ENCODE measurements around the gene CCDC97.

The CCDC97 gene

DNA sequence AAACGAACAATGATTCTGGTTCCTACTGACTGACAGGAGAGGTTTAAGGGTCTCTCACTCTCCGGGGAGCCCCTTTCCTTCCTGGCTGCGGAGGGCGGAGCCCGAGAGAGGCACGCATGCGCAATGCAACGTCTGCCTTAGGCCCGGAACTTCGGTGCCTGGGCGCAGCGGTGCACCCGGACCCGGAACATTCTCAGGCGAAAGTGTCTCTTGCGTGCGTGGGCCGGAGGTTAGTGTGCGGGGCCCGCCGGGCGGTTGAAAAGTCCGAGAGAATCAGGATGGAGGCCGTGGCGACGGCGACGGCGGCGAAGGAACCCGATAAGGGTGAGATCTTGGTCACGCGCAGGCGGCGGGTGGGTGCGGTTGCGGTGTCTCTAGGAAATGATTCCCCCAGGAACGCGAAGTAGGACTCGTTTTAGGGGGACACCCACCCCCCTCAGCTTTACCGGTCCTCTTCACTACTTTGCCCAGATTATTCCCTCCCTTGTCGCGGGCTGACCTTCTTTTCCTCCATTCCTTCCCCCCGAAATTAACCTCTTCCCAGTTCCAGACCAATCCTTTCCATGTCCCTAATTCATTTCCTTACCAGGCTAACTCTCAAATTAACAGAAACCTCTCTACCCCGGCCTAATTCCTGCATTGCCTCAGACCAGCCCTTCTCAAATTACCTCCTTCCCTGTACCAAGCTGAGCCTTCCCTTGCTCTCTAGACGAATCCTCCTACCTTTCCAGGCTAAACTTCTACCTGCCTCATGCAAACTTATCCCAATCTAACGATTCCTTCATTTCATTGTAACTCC lies at the start of gene CCDC97:
TSS of gene CCDC97 (plus strand) at position 140 of the 799 bp plus-strand sequence. CDS start at position 279, 139 bp downstream.
- no peaks in the 10 kb centered on the region for H3K9me3 ChIP-seq (ENCODE audit: control insufficient read depth, insufficient read depth, low read depth, low read length)
- peaks cover 49% of the 10 kb centered on the region for H3K36me3 ChIP-seq (ENCODE audit: control insufficient read depth, insufficient read depth, low read length)
- no peaks in the 10 kb centered on the region for H3K27me3 ChIP-seq (ENCODE audit: control insufficient read depth, insufficient read depth, low read length)
- peak within 1 kb of the TSS; percentile 90 for H3K4me3 ChIP-seq (ENCODE audit: low read depth, low read length)
- H3K27ac ChIP-seq (ENCODE audit: low read depth, low read length): peak within 1 kb of the TSS; percentile 90
- peaks cover 16% of the 10 kb centered on the region for H3K4me1 ChIP-seq (ENCODE audit: control insufficient read depth, insufficient read depth, low read length)
- H3K9ac ChIP-seq (ENCODE audit: low read length): peak within 1 kb of the TSS; percentile 96

DNA sequence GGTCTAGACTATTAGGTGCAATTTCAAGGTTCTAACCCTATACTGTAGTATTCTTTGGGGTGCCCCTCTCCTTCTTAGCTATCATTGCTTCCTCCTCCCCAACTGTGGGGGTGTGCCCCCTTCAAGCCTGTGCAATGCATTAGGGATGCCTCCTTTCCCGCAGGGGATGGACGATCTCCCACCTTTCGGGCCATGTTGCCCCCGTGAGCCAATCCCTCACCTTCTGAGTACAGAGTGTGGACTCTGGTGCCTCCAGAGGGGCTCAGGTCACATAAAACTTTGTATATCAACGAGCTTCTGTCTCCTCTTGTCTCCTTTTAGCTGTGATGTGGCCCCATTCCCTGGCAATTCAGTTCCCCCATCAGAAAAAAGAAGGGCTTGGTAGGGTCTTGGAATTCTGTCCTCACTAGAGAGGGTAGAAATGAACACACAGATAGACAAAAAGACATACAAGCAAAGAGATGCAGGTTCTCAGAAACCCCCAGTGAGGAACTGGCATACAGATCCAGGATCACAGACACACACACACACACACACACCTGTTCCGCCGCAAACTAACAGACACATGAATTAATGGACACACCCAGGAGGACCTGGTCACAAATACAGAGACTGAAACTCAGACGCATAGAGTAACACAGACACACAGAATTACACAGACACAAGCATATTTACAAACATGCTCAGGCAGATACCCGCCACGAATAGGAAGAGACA lies 48.3 kb upstream of the CCDC97 start:
- peaks cover 31% of the 10 kb centered on the region for H3K36me3 ChIP-seq (ENCODE audit: control insufficient read depth, insufficient read depth, low read length)
- peak overlapping the region; percentile 83 for H3K4me3 ChIP-seq (ENCODE audit: low read depth, low read length)
- no peak overlapping the region for H3K27ac ChIP-seq (ENCODE audit: low read depth, low read length)
- H3K9me3 ChIP-seq (ENCODE audit: control insufficient read depth, insufficient read depth, low read depth, low read length): no peaks in the 10 kb centered on the region
- peak overlapping the region; percentile 44 for H3K9ac ChIP-seq (ENCODE audit: low read length)
- peaks cover 9% of the 10 kb centered on the region for H3K4me1 ChIP-seq (ENCODE audit: control insufficient read depth, insufficient read depth, low read length)
- H3K27me3 ChIP-seq (ENCODE audit: control insufficient read depth, insufficient read depth, low read length): no peaks in the 10 kb centered on the region

DNA sequence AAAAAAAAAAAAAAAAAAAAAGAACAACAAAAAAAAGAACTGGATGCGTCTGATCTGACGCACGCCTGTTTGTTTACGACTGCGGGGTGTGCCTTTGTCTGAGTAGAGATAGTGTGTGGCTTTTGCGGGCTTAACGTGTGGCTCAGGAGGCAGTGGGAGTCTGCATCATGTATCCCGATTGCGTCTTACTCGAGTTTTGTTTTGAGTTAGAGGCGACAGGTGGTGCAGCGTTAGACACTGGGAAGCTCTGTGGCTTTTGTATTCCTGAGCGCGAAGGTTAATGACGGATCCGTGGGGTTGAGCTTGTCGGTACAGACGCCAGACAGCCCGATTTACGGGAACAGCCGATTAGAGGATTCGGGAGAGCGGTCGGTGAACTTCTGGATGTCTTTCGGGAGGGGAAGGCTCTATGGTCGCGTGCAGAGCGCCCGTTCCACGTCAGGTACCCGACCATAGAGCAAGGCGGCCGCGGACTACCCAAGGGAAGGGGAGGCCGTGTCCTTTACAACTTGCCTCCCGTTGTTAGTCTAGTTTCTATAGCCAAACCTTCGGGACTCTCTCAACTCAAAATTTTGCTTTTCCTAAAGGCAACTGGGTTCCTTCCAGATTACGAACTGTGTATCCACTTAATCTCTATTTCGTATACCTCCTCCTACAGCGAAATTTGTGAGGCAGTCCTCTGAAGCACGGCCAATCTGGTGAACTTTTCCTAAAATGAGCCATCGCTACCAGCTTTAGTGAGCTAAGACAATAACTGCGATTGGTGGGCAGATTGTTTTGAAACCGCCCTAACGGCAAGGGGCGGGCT lies 46.7 kb upstream of the CCDC97 start:
- Histone ChIP-seq H3K36me3 (ENCODE audit: control insufficient read depth, insufficient read depth, low read length) (peaks cover 33% of the 10 kb centered on the region), H3K4me3 (ENCODE audit: low read depth, low read length) (peak overlapping the region; percentile 83)

GRCh38 chr19:41263850-41264580 lies 46.0 kb upstream of the CCDC97 start, which contains the start of gene HNRNPUL1:
HNRNPUL1 (plus strand) TSS chr19:41264372; CDS start chr19:41264504, 132 bp downstream.
- Histone ChIP-seq H3K27me3 (ENCODE audit: control insufficient read depth, insufficient read depth, low read length) (no peaks in the 10 kb centered on the region), H3K4me3 (ENCODE audit: low read depth, low read length) (peak within 1 kb of the TSS; percentile 92), H3K9ac (ENCODE audit: low read length) (peak within 1 kb of the TSS; percentile 100), H3K36me3 (ENCODE audit: control insufficient read depth, insufficient read depth, low read length) (peaks cover 33% of the 10 kb centered on the region), H3K9me3 (ENCODE audit: control insufficient read depth, insufficient read depth, low read depth, low read length) (no peaks in the 10 kb centered on the region), H3K27ac (ENCODE audit: low read depth, low read length) (peak within 1 kb of the TSS; percentile 99), H3K4me1 (ENCODE audit: control insufficient read depth, insufficient read depth, low read length) (peaks cover 15% of the 10 kb centered on the region)

More for the DNA sequence above, 46.7 kb upstream of the CCDC97 start:
- peaks cover 15% of the 10 kb centered on the region for H3K4me1 ChIP-seq (ENCODE audit: control insufficient read depth, insufficient read depth, low read length)
- peak overlapping the region; percentile 94 for H3K9ac ChIP-seq (ENCODE audit: low read length)
- H3K27ac ChIP-seq (ENCODE audit: low read depth, low read length): peak overlapping the region; percentile 44
- H3K9me3 ChIP-seq (ENCODE audit: control insufficient read depth, insufficient read depth, low read depth, low read length): no peaks in the 10 kb centered on the region
- no peaks in the 10 kb centered on the region for H3K27me3 ChIP-seq (ENCODE audit: control insufficient read depth, insufficient read depth, low read length)

DNA sequence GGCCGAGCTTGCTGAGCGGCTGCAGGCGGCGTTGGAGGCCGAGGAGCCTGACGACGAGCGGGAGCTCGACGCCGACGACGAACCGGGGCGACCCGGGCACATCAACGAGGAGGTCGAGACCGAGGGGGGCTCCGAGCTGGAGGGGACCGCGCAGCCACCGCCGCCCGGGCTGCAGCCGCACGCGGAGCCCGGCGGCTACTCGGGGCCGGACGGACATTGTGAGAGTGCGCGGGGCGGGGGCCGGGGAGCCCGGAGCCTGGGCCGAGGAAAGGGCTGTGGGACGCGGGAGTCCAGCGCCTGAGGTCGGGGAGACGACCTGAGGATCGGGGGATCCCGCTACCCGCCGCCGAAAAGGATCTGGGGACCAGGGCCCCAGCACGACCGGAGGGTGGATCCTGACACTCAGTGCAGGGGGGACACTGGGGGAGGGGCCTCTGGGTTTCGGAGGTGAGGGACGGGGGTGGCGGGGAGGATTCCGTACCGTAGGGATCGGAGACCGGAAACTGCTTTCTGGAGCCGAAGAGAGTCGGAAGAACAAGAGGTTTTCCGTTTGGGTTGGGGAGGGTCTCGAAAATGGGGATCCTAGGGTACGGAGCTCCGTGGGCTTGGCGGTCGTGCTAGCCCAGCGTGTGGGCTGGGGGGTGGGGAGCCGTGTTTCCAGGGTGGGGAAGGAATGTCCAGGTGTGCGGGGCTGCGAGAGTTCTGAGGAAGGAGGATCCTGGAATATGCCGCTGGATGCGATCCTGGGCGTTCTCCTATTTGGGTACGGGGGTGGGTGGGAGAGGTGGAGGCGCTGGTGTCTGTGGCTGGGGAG lies 45.2 kb upstream of the CCDC97 start:
- no peaks in the 10 kb centered on the region for H3K9me3 ChIP-seq (ENCODE audit: control insufficient read depth, insufficient read depth, low read depth, low read length)
- peak overlapping the region; percentile 99 for H3K27ac ChIP-seq (ENCODE audit: low read depth, low read length)
- no peaks in the 10 kb centered on the region for H3K27me3 ChIP-seq (ENCODE audit: control insufficient read depth, insufficient read depth, low read length)
- H3K4me3 ChIP-seq (ENCODE audit: low read depth, low read length): peak overlapping the region; percentile 92
- peaks cover 33% of the 10 kb centered on the region for H3K36me3 ChIP-seq (ENCODE audit: control insufficient read depth, insufficient read depth, low read length)
- H3K4me1 ChIP-seq (ENCODE audit: control insufficient read depth, insufficient read depth, low read length): peaks cover 15% of the 10 kb centered on the region
- H3K9ac ChIP-seq (ENCODE audit: low read length): peak overlapping the region; percentile 100

GRCh38 chr19:41265395-41266153 lies 44.4 kb upstream of the CCDC97 start:
- Histone ChIP-seq H3K27me3 (ENCODE audit: control insufficient read depth, insufficient read depth, low read length) (no peaks in the 10 kb centered on the region), H3K9me3 (ENCODE audit: control insufficient read depth, insufficient read depth, low read depth, low read length) (no peaks in the 10 kb centered on the region), H3K4me1 (ENCODE audit: control insufficient read depth, insufficient read depth, low read length) (peaks cover 15% of the 10 kb centered on the region), H3K4me3 (ENCODE audit: low read depth, low read length) (peak overlapping the region; percentile 92), H3K36me3 (ENCODE audit: control insufficient read depth, insufficient read depth, low read length) (peaks cover 39% of the 10 kb centered on the region), H3K27ac (ENCODE audit: low read depth, low read length) (peak overlapping the region; percentile 99), H3K9ac (ENCODE audit: low read length) (peak overlapping the region; percentile 100)

DNA sequence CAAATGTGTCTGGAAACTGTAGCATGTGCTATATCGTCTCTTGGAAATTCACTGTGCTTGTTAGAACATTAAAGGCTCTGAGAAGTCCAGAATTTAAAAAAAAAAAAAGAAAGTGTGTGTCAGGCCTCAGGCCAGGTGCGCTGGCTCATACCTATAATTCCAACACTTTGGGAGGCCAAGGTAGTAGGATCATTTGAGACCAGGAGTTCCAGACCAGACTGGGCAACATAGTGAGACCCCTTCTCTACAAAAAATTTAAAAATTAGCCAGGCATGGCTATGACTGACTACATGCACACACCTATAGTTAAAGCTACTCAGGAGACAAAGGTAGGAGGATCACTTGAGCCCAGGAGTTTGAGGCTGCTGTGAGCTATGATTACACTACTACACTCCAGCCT lies 40.9 kb upstream of the CCDC97 start:
- peaks cover 73% of the 10 kb centered on the region for H3K36me3 ChIP-seq (ENCODE audit: control insufficient read depth, insufficient read depth, low read length)
- peaks cover 9% of the 10 kb centered on the region for H3K4me1 ChIP-seq (ENCODE audit: control insufficient read depth, insufficient read depth, low read length)
- H3K27ac ChIP-seq (ENCODE audit: low read depth, low read length): no peak overlapping the region
- H3K9me3 ChIP-seq (ENCODE audit: control insufficient read depth, insufficient read depth, low read depth, low read length): no peaks in the 10 kb centered on the region
- H3K4me3 ChIP-seq (ENCODE audit: low read depth, low read length): no peak overlapping the region
- H3K27me3 ChIP-seq (ENCODE audit: control insufficient read depth, insufficient read depth, low read length): no peaks in the 10 kb centered on the region
- no peak overlapping the region for H3K9ac ChIP-seq (ENCODE audit: low read length)

DNA sequence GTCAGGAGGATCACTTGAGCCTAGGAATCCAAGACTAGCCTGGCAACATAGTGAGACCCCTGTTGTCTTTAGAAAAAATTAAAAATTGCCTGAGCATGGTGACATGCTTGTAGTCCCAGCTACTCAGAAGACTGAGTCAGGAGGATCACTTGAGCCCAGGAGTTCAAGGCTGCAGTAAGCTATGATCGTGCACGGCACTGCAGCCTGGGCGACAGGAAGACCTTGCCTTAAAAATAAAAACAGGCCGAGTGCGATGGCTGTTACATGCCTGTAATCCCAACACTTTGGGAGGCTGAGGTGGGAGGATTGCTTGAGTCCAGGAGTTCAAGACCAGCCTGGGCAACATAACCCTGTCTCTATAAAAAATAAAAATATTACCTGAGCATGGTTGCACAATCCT lies 40.4 kb upstream of the CCDC97 start:
- peaks cover 79% of the 10 kb centered on the region for H3K36me3 ChIP-seq (ENCODE audit: control insufficient read depth, insufficient read depth, low read length)
- no peaks in the 10 kb centered on the region for H3K27me3 ChIP-seq (ENCODE audit: control insufficient read depth, insufficient read depth, low read length)
- no peak overlapping the region for H3K9ac ChIP-seq (ENCODE audit: low read length)
- no peak overlapping the region for H3K4me3 ChIP-seq (ENCODE audit: low read depth, low read length)
- no peaks in the 10 kb centered on the region for H3K9me3 ChIP-seq (ENCODE audit: control insufficient read depth, insufficient read depth, low read depth, low read length)
- peaks cover 9% of the 10 kb centered on the region for H3K4me1 ChIP-seq (ENCODE audit: control insufficient read depth, insufficient read depth, low read length)
- no peak overlapping the region for H3K27ac ChIP-seq (ENCODE audit: low read depth, low read length)

GRCh38 chr19:41273076-41273475 lies 36.9 kb upstream of the CCDC97 start:
- Histone ChIP-seq H3K4me1 (ENCODE audit: control insufficient read depth, insufficient read depth, low read length) (no peaks in the 10 kb centered on the region), H3K36me3 (ENCODE audit: control insufficient read depth, insufficient read depth, low read length) (peaks cover 99% of the 10 kb centered on the region), H3K27me3 (ENCODE audit: control insufficient read depth, insufficient read depth, low read length) (no peaks in the 10 kb centered on the region), H3K9ac (ENCODE audit: low read length) (no peak overlapping the region), H3K27ac (ENCODE audit: low read depth, low read length) (no peak overlapping the region), H3K4me3 (ENCODE audit: low read depth, low read length) (no peak overlapping the region), H3K9me3 (ENCODE audit: control insufficient read depth, insufficient read depth, low read depth, low read length) (no peaks in the 10 kb centered on the region)
